Activated CD4-positive, alpha-beta T cell treated with anti-CD3 and anti-CD28 coated beads, Interleukin-2, Interleukin-4, amounts not matched to agents 100 ng/mL and 50 ng/mL, durations not matched to agents 16 hours and 8 hours (primary cell): ENCODE results near the gene CTAGE8.
"Not testable (repeated sequence)": the region's sequence is repeated elsewhere in the genome, so short reads cannot be mapped to it uniquely, and the experiment has no call there.

Source experiments
- DNase-seq: peaks from one replicate; pipeline ENCODE4 v3.0.0-alpha.2; 2020; ENCODE audit warnings: low spot score

Gene CTAGE8

GRCh38 chr7:144256112-144256511, 13.0 kb downstream of the CTAGE8 start:
- DNase-seq, result no peak

GRCh38 chr7:144255471-144255897, 13.6 kb downstream of the CTAGE8 start:
- no peak for DNase-seq

- not testable (repeated sequence) for DNase-seq
These were observed 16.8 kb downstream of the CTAGE8 start for GRCh38 chr7:144252307-144252706.

GRCh38 chr7:144247674-144248330, 21.3 kb downstream of the CTAGE8 start:
- not testable (repeated sequence) for DNase-seq

- not testable (repeated sequence) for DNase-seq
These were observed 22.1 kb downstream of the CTAGE8 start for GRCh38 chr7:144246967-144247366.

GRCh38 chr7:144245372-144245771, 23.7 kb downstream of the CTAGE8 start:
- not testable (repeated sequence) for DNase-seq

- not testable (repeated sequence) for DNase-seq
These were observed 29.7 kb downstream of the CTAGE8 start, which contains the start of gene OR2A42 for GRCh38 chr7:144239365-144239764. Gene OR2A42 (minus strand): TSS chr7:144239605. CDS start chr7:144232843, 6,762 bp downstream.

GRCh38 chr7:144238530-144239082, 30.5 kb downstream of the CTAGE8 start:
- not testable (repeated sequence) for DNase-seq

GRCh38 chr7:144233039-144233438, 36.0 kb downstream of the CTAGE8 start:
- not testable (repeated sequence) for DNase-seq

- not testable (repeated sequence) for DNase-seq
These were observed 38.1 kb downstream of the CTAGE8 start for GRCh38 chr7:144231027-144231426.

- not testable (repeated sequence) for DNase-seq
These were observed 40.3 kb downstream of the CTAGE8 start for GRCh38 chr7:144228810-144229209.

- DNase-seq, result not testable (repeated sequence)
These were observed 42.2 kb downstream of the CTAGE8 start for GRCh38 chr7:144226866-144227265.

- DNase-seq, result not testable (repeated sequence)
These were observed 45.4 kb downstream of the CTAGE8 start for GRCh38 chr7:144223675-144224074.

GRCh38 chr7:144220531-144220930, 48.6 kb downstream of the CTAGE8 start:
- DNase-seq, result not testable (repeated sequence)

GRCh38 chr7:144219149-144219548, 49.9 kb downstream of the CTAGE8 start:
- DNase-seq, result not testable (repeated sequence)

GRCh38 chr7:144218581-144218980, 50.5 kb downstream of the CTAGE8 start:
- DNase-seq, result not testable (repeated sequence)

- not testable (repeated sequence) for DNase-seq
These were observed 51.9 kb downstream of the CTAGE8 start for GRCh38 chr7:144217200-144217599.
